Measurements from ENCODE around the gene NUMB.

The NUMB gene

GRCh38 chr14:73261075-73261474, 197.3 kb downstream of the NUMB start:
- ChIA-PET POLR2A (no interaction called here), CTCF (no interaction called here)
- no peak for DNase-seq
- Histone ChIP-seq H3K9me3 (ENCODE audit: control extremely low read depth in 1 of 5, control insufficient read depth in 4 of 5, insufficient read depth in 2 of 5, low read depth in 1 of 5, low read length in 4 of 5) (no peaks in the 10 kb centered on the region), H3K27me3 (replicated peaks in 2 of 5; ENCODE audit: control insufficient read depth in 4 of 5, insufficient read depth in 5 of 5, low read length in 4 of 5) (no peaks in the 10 kb centered on the region), H3K27ac (ENCODE audit: insufficient read depth in 1 of 2, low read depth in 1 of 2, low read length in 2 of 2, poor library complexity in 1 of 2, severe bottlenecking in 2 of 2) (no peak overlapping the region), H3K4me1 (ENCODE audit: control extremely low read depth in 1 of 4, control insufficient read depth in 4 of 4, insufficient read depth in 4 of 4, low read length in 3 of 4) (no peaks in the 10 kb centered on the region), H3K36me3 (ENCODE audit: control insufficient read depth in 4 of 4, insufficient read depth in 4 of 4, low read length in 3 of 4) (no peaks in the 10 kb centered on the region), H3K4me3 (ENCODE audit: control insufficient read depth in 1 of 7, extremely low read depth in 1 of 7, insufficient read depth in 4 of 7, low read depth in 2 of 7, low read length in 6 of 7) (no peak overlapping the region)
- 97% methylated on average over 5 of the region's 6 CpGs for WGBS (ENCODE audit: insufficient coverage)

- WGBS (ENCODE audit: insufficient coverage): 93% methylated on average over 9 of the region's 11 CpGs
These were observed 197.8 kb downstream of the NUMB start for GRCh38 chr14:73260574-73260973.

GRCh38 chr14:73259837-73260236, 198.5 kb downstream of the NUMB start:
- POLR2A ChIA-PET: no interaction called here
- no peaks in the 10 kb centered on the region for H3K4me1 ChIP-seq (ENCODE audit: control extremely low read depth in 1 of 4, control insufficient read depth in 4 of 4, insufficient read depth in 4 of 4, low read length in 3 of 4)
- no peaks in the 10 kb centered on the region for H3K27me3 ChIP-seq (replicated peaks in 2 of 5; ENCODE audit: control insufficient read depth in 4 of 5, insufficient read depth in 5 of 5, low read length in 4 of 5)
- no peaks in the 10 kb centered on the region for H3K36me3 ChIP-seq (ENCODE audit: control insufficient read depth in 4 of 4, insufficient read depth in 4 of 4, low read length in 3 of 4)
- CTCF ChIA-PET: no interaction called here
- no peak overlapping the region for H3K4me3 ChIP-seq (ENCODE audit: control insufficient read depth in 1 of 7, extremely low read depth in 1 of 7, insufficient read depth in 4 of 7, low read depth in 2 of 7, low read length in 6 of 7)
- no peak for DNase-seq
- H3K9me3 ChIP-seq (ENCODE audit: control extremely low read depth in 1 of 5, control insufficient read depth in 4 of 5, insufficient read depth in 2 of 5, low read depth in 1 of 5, low read length in 4 of 5): no peaks in the 10 kb centered on the region
- no peak overlapping the region for H3K27ac ChIP-seq (ENCODE audit: insufficient read depth in 1 of 2, low read depth in 1 of 2, low read length in 2 of 2, poor library complexity in 1 of 2, severe bottlenecking in 2 of 2)
- WGBS (ENCODE audit: insufficient coverage): 97% methylated on average over 9 of the region's 9 CpGs

More at GRCh38 chr14:73260574-73260973, 197.8 kb downstream of the NUMB start:
- ChIA-PET CTCF (no interaction called here), POLR2A (no interaction called here)
- no peaks in the 10 kb centered on the region for H3K36me3 ChIP-seq (ENCODE audit: control insufficient read depth in 4 of 4, insufficient read depth in 4 of 4, low read length in 3 of 4)
- no peak for DNase-seq
- H3K4me3 ChIP-seq (ENCODE audit: control insufficient read depth in 1 of 7, extremely low read depth in 1 of 7, insufficient read depth in 4 of 7, low read depth in 2 of 7, low read length in 6 of 7): no peak overlapping the region
- no peak overlapping the region for H3K27ac ChIP-seq (ENCODE audit: insufficient read depth in 1 of 2, low read depth in 1 of 2, low read length in 2 of 2, poor library complexity in 1 of 2, severe bottlenecking in 2 of 2)
- H3K27me3 ChIP-seq (replicated peaks in 2 of 5; ENCODE audit: control insufficient read depth in 4 of 5, insufficient read depth in 5 of 5, low read length in 4 of 5): no peaks in the 10 kb centered on the region
- no peaks in the 10 kb centered on the region for H3K9me3 ChIP-seq (ENCODE audit: control extremely low read depth in 1 of 5, control insufficient read depth in 4 of 5, insufficient read depth in 2 of 5, low read depth in 1 of 5, low read length in 4 of 5)
- H3K4me1 ChIP-seq (ENCODE audit: control extremely low read depth in 1 of 4, control insufficient read depth in 4 of 4, insufficient read depth in 4 of 4, low read length in 3 of 4): no peaks in the 10 kb centered on the region

- DNase-seq: no peak
- Histone ChIP-seq H3K27ac (ENCODE audit: insufficient read depth in 1 of 2, low read depth in 1 of 2, low read length in 2 of 2, poor library complexity in 1 of 2, severe bottlenecking in 2 of 2) (no peak overlapping the region), H3K36me3 (ENCODE audit: control insufficient read depth in 4 of 4, insufficient read depth in 4 of 4, low read length in 3 of 4) (no peaks in the 10 kb centered on the region), H3K27me3 (replicated peaks in 2 of 5; ENCODE audit: control insufficient read depth in 4 of 5, insufficient read depth in 5 of 5, low read length in 4 of 5) (no peaks in the 10 kb centered on the region), H3K9me3 (ENCODE audit: control extremely low read depth in 1 of 5, control insufficient read depth in 4 of 5, insufficient read depth in 2 of 5, low read depth in 1 of 5, low read length in 4 of 5) (no peaks in the 10 kb centered on the region), H3K4me3 (ENCODE audit: control insufficient read depth in 1 of 7, extremely low read depth in 1 of 7, insufficient read depth in 4 of 7, low read depth in 2 of 7, low read length in 6 of 7) (no peak overlapping the region), H3K4me1 (ENCODE audit: control extremely low read depth in 1 of 4, control insufficient read depth in 4 of 4, insufficient read depth in 4 of 4, low read length in 3 of 4) (no peaks in the 10 kb centered on the region)
- 94% methylated on average over 14 of the region's 20 CpGs for WGBS (ENCODE audit: insufficient coverage)
- ChIA-PET CTCF (no interaction called here), POLR2A (no interaction called here)
These were observed 199.3 kb downstream of the NUMB start for GRCh38 chr14:73258845-73259611.

- no peak overlapping the region for H3K4me3 ChIP-seq (ENCODE audit: control insufficient read depth in 1 of 7, extremely low read depth in 1 of 7, insufficient read depth in 4 of 7, low read depth in 2 of 7, low read length in 6 of 7)
- no peak for DNase-seq
- H3K27ac ChIP-seq (ENCODE audit: insufficient read depth in 1 of 2, low read depth in 1 of 2, low read length in 2 of 2, poor library complexity in 1 of 2, severe bottlenecking in 2 of 2): no peak overlapping the region
- no peaks in the 10 kb centered on the region for H3K9me3 ChIP-seq (ENCODE audit: control extremely low read depth in 1 of 5, control insufficient read depth in 4 of 5, insufficient read depth in 2 of 5, low read depth in 1 of 5, low read length in 4 of 5)
- H3K36me3 ChIP-seq (ENCODE audit: control insufficient read depth in 4 of 4, insufficient read depth in 4 of 4, low read length in 3 of 4): no peaks in the 10 kb centered on the region
- WGBS (ENCODE audit: insufficient coverage): 90% methylated on average over 2 of the region's 4 CpGs
- H3K27me3 ChIP-seq (replicated peaks in 2 of 5; ENCODE audit: control insufficient read depth in 4 of 5, insufficient read depth in 5 of 5, low read length in 4 of 5): no peaks in the 10 kb centered on the region
- H3K4me1 ChIP-seq (ENCODE audit: control extremely low read depth in 1 of 4, control insufficient read depth in 4 of 4, insufficient read depth in 4 of 4, low read length in 3 of 4): no peaks in the 10 kb centered on the region
- POLR2A ChIA-PET: interaction anchor here (0.6 to 0.7 kb wide), 2 partner anchors 75 to 384 kb away, joined by 4 to 6 read pairs; no protein-coding TSS in a partner anchor
- CTCF ChIA-PET: no interaction called here
These were observed 200.3 kb downstream of the NUMB start for GRCh38 chr14:73258076-73258475.

- Histone ChIP-seq H3K4me3 (ENCODE audit: control insufficient read depth in 1 of 7, extremely low read depth in 1 of 7, insufficient read depth in 4 of 7, low read depth in 2 of 7, low read length in 6 of 7) (no peak overlapping the region), H3K4me1 (ENCODE audit: control extremely low read depth in 1 of 4, control insufficient read depth in 4 of 4, insufficient read depth in 4 of 4, low read length in 3 of 4) (no peaks in the 10 kb centered on the region), H3K27ac (ENCODE audit: insufficient read depth in 1 of 2, low read depth in 1 of 2, low read length in 2 of 2, poor library complexity in 1 of 2, severe bottlenecking in 2 of 2) (no peak overlapping the region), H3K27me3 (replicated peaks in 2 of 5; ENCODE audit: control insufficient read depth in 4 of 5, insufficient read depth in 5 of 5, low read length in 4 of 5) (no peaks in the 10 kb centered on the region), H3K9me3 (ENCODE audit: control extremely low read depth in 1 of 5, control insufficient read depth in 4 of 5, insufficient read depth in 2 of 5, low read depth in 1 of 5, low read length in 4 of 5) (no peaks in the 10 kb centered on the region), H3K36me3 (ENCODE audit: control insufficient read depth in 4 of 4, insufficient read depth in 4 of 4, low read length in 3 of 4) (no peaks in the 10 kb centered on the region)
- ChIA-PET POLR2A (interaction anchor here (0.6 to 1.5 kb wide), 2 partner anchors 10 to 660 kb away, joined by 3 to 4 read pairs; no protein-coding TSS in a partner anchor), CTCF (interaction anchor here (1.3 to 1.5 kb wide), 2 partner anchors 25 to 39 kb away, joined by 3 read pairs; no protein-coding TSS in a partner anchor)
- DNase-seq: no peak
- WGBS (ENCODE audit: insufficient coverage): 95% methylated on average over 9 of the region's 9 CpGs
These were observed 202.6 kb downstream of the NUMB start for GRCh38 chr14:73255693-73256225.

- 94% methylated on average over 6 of the region's 6 CpGs for WGBS (ENCODE audit: insufficient coverage)
- H3K36me3 ChIP-seq (ENCODE audit: control insufficient read depth in 4 of 4, insufficient read depth in 4 of 4, low read length in 3 of 4): no peaks in the 10 kb centered on the region
- no peak for DNase-seq
- POLR2A ChIA-PET: interaction anchor here (1.5 kb wide), 1 partner anchor 11 kb away, joined by 4 read pairs; no protein-coding TSS in a partner anchor
- CTCF ChIA-PET: no interaction called here
- no peaks in the 10 kb centered on the region for H3K4me1 ChIP-seq (ENCODE audit: control extremely low read depth in 1 of 4, control insufficient read depth in 4 of 4, insufficient read depth in 4 of 4, low read length in 3 of 4)
- no peak overlapping the region for H3K4me3 ChIP-seq (ENCODE audit: control insufficient read depth in 1 of 7, extremely low read depth in 1 of 7, insufficient read depth in 4 of 7, low read depth in 2 of 7, low read length in 6 of 7)
- H3K9me3 ChIP-seq (ENCODE audit: control extremely low read depth in 1 of 5, control insufficient read depth in 4 of 5, insufficient read depth in 2 of 5, low read depth in 1 of 5, low read length in 4 of 5): no peaks in the 10 kb centered on the region
- H3K27ac ChIP-seq (ENCODE audit: insufficient read depth in 1 of 2, low read depth in 1 of 2, low read length in 2 of 2, poor library complexity in 1 of 2, severe bottlenecking in 2 of 2): no peak overlapping the region
- H3K27me3 ChIP-seq (replicated peaks in 2 of 5; ENCODE audit: control insufficient read depth in 4 of 5, insufficient read depth in 5 of 5, low read length in 4 of 5): no peaks in the 10 kb centered on the region
These were observed 203.3 kb downstream of the NUMB start for GRCh38 chr14:73255005-73255400.
